ENCODE results near the gene GXYLT1.

DNA sequence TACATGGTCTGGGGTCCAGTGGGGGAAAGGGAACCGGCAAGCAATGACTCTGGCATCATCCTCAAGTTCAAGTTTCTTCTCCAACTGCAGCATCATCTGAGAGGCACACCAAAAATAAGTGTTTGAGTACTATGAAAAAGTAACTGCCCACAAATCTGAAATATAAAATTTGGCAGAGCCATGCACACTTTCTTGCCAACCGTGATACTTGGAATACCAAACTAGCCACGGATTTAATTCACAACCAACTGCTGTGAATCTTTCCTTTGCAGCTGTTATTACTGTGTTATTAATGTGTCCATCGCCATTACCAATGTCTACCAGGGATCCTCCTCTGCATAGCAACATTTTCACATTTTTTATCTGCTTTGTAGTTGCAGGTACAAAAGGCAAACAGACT lies 74.6 kb downstream of the GXYLT1 start:
- TF ChIP-seq EZH2phosphoT487 (IDR thresholded peaks at IDR 0.05; ENCODE audit: insufficient read depth, low read depth) (no peak), EZH2 (IDR thresholded peaks at IDR 0.05; ENCODE audit: insufficient read depth, poor library complexity, severe bottlenecking) (no peak)

Measured in GM23248 (cell line).